HG02642 (cell line): ENCODE data around the gene TOX2.

Experiments
- ATAC-seq: cut with Tn5 transposase; IDR thresholded peaks from one replicate; pipeline ENCODE4 v1.9.1; 2021; ENCODE audit warnings: mild to moderate bottlenecking; ENCODE audit not compliant: unreplicated experiment, poor library complexity

The TOX2 gene

GRCh38 chr20:43992885-43993284 lies 78.2 kb downstream of the TOX2 start:
- ATAC-seq, result no peak

- no peak for ATAC-seq
Observed at GRCh38 chr20:43993560-43993959, 78.9 kb downstream of the TOX2 start.

GRCh38 chr20:43994486-43995100 lies 79.9 kb downstream of the TOX2 start:
- no peak for ATAC-seq

- ATAC-seq, result no peak
Observed at GRCh38 chr20:43995645-43996044, 81.0 kb downstream of the TOX2 start.

GRCh38 chr20:43996240-43996930 lies 81.7 kb downstream of the TOX2 start:
- ATAC-seq, result no peak

GRCh38 chr20:43999848-44000247 lies 85.2 kb downstream of the TOX2 start:
- no peak for ATAC-seq

- ATAC-seq, result peak; percentile 73
Observed at GRCh38 chr20:44001667-44002596, 87.3 kb downstream of the TOX2 start.

GRCh38 chr20:44002861-44003260 lies 88.2 kb downstream of the TOX2 start:
- ATAC-seq, result no peak

- ATAC-seq, result no peak
Observed at GRCh38 chr20:44003609-44004008, 89.0 kb downstream of the TOX2 start.

GRCh38 chr20:44004306-44004915 lies 89.8 kb downstream of the TOX2 start:
- no peak for ATAC-seq

GRCh38 chr20:44005661-44006060 lies 91.0 kb downstream of the TOX2 start:
- no peak for ATAC-seq

GRCh38 chr20:44006126-44006525 lies 91.5 kb downstream of the TOX2 start:
- no peak for ATAC-seq

- no peak for ATAC-seq
Observed at GRCh38 chr20:44006578-44006977, 91.9 kb downstream of the TOX2 start.

- no peak for ATAC-seq
Observed at GRCh38 chr20:44008806-44009678, 94.4 kb downstream of the TOX2 start.

- no peak for ATAC-seq
Observed at GRCh38 chr20:44009679-44009992, 95.0 kb downstream of the TOX2 start.

- ATAC-seq, result no peak
Observed at GRCh38 chr20:44010162-44010704, 95.6 kb downstream of the TOX2 start.

GRCh38 chr20:44011251-44011940 lies 96.7 kb downstream of the TOX2 start:
- ATAC-seq, result no peak

- ATAC-seq, result no peak
Observed at GRCh38 chr20:44012466-44013226, 98.0 kb downstream of the TOX2 start.
